Left lung (tissue), 10 donors: ENCODE data around the gene CDK2. TPM values are rescaled to one million over a fixed set of nuclear protein-coding genes. Genes with fewer than 3 reads are reported as not detected.

Experiments
- ATAC-seq: fragments of 200-7000 bp; cut with Tn5 transposase; one replicate; pipeline ENCODE4 v1.9.1; 2020; ENCODE audit warnings: moderate library complexity
- DNase-seq, 4 donors: peaks; one replicate each; pipeline ENCODE4 v3.0.0-alpha.2; 2013 to 2020
- H3K27ac ChIP-seq, 2 donors: fragments of 200-600 bp; sonication (generic) in 1 of 2; one replicate each; pipeline versions ENCODE4 v1.5.0 to v1.8.0; 2020 to 2021
- H3K27me3 ChIP-seq, 2 donors: fragments of 200-600 bp; sonication (generic) in 1 of 2; one replicate each; pipeline versions ENCODE4 v1.5.0 to v1.8.0; 2020 to 2021
- H3K36me3 ChIP-seq, 2 donors: fragments of 200-600 bp; sonication (generic) in 1 of 2; one replicate each; pipeline versions ENCODE4 v1.5.0 to v1.8.0; 2020 to 2021
- H3K4me1 ChIP-seq, 2 donors: fragments of 200-600 bp; one replicate each; pipeline ENCODE4 v1.8.0; 2021
- H3K4me3 ChIP-seq, 2 donors: fragments of 200-600 bp; sonication (generic) in 1 of 2; one replicate each; pipeline versions ENCODE4 v1.5.0 to v1.8.0; 2020 to 2021; ENCODE audit warnings: mild to moderate bottlenecking in 1 of 2
- H3K9me3 ChIP-seq, 2 donors: fragments of 200-600 bp; sonication (generic) in 1 of 2; one replicate each; pipeline versions ENCODE4 v1.5.0 to v1.8.0; 2020 to 2021
- CTCF ChIP-seq, 2 donors: fragments of 200-600 bp; sonication (generic) in 1 of 2; IDR thresholded peaks; one replicate each; pipeline versions ENCODE4 v1.5.0 to v1.8.0; 2021; ENCODE audit warnings: antibody characterized with exemption in 2 of 2
- intact Hi-C, 2 donors: fragments of 100-400 bp; cut with DNase I; formaldehyde crosslinking; loops; one replicate each; pipeline versions ENCODE4 v1.11.2 to v1.14.2; 2022
- polyA plus RNA-seq, 6 donors: library from polyadenylated mRNA; unstranded; fragments of 120-200 nt; gene quantifications; one replicate each; pipeline ENCODE4 v1.2.1, GENCODE V29; 2013; ENCODE audit not compliant: insufficient read length in 6 of 6
- total RNA-seq, 2 donors: library from RNA; stranded (reverse); fragmentation: NEBNext Ultra II Directional; extraction: Animal tissue kit (Norgen Biotek cat#: 25700); gene quantifications; one replicate each; pipeline ENCODE4 v1.2.1, GENCODE V29; 2021
- donor health status: DM: no; HTN: yes; CAD: no.
- donor health status: DM: no; HTN: no; CAD: no.

CDK2 gene
- total and polyA plus RNA-seq, 8 donors: 34.1 to 89.0 (median 76.8) TPM

DNA sequence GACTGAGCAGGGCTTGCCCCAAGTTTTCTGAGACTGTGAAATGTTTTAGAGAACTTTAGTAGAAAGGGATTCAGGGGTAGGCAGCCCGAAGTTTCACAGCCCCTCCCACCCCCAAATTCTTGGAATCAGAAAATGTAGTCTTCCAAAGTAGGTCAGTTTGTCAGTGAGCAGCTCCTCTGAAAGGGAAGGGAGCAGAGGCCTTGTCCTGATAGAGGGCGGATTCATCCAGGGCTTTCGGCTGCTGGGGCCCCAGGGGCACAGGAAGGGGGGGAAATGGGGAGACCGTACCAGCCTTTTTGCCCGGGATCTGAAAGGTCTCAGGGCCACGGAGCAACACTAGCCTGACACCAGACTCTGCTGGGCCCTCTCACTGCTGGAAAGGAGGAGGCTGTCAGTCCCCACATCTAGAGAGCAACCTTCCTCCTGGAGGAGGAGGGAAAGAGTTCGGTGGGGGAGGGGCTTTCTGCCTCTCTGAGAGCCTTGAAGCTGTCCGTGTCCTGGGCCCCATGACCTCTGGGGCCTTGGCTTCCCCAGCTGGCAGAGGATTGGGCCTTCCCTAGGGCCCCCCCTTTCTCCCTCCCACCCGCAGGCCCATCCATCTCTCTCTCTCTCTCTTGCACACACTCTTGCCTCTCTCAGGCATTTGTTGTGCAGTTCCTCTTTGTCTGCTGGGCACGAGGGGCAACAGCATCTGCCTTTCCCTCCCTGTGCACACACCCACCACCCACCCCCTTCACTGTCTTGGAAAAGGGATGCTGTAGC lies 54.0 kb downstream of the CDK2 start, which contains the start of gene IKZF4:
Gene IKZF4 (plus strand): TSS at position 621 of the 762 bp plus-strand sequence. CDS start 451 bp downstream, outside the sequence.
- peak; percentile 80 for ATAC-seq
- DNase-seq: peak in 3 of 4 donors; percentile 72 to 88 (median 73)
- Histone ChIP-seq H3K27ac (peak within 1 kb of the TSS; percentile 62 to 66), H3K27me3 (no peaks in the 10 kb centered on the region), H3K4me1 (peaks cover 7 to 25% of the 10 kb centered on the region in 2 donors), H3K4me3 (peak within 1 kb of the TSS; percentile 7 to 29), H3K36me3 (peaks cover 0 to 8% of the 10 kb centered on the region in 2 donors), H3K9me3 (no peaks in the 10 kb centered on the region)
- intact Hi-C loops: no loop called here
- no peak for TF ChIP-seq CTCF (IDR thresholded peaks at IDR 0.05)

GRCh38 chr12:56021889-56022497 lies 55.4 kb downstream of the CDK2 start:
- intact Hi-C loops: no loop called here
- Histone ChIP-seq H3K9me3 (no peaks in the 10 kb centered on the region), H3K27me3 (no peaks in the 10 kb centered on the region), H3K4me1 (peaks cover 7 to 25% of the 10 kb centered on the region in 2 donors), H3K4me3 (peak overlapping the region in 1 of 2 donors; percentile 29), H3K36me3 (peaks cover 0 to 13% of the 10 kb centered on the region in 2 donors), H3K27ac (peak overlapping the region in 1 of 2 donors; percentile 48)
- ATAC-seq (no peak), DNase-seq (peak in 1 of 4 donors; percentile 13)
- no peak for TF ChIP-seq CTCF (IDR thresholded peaks at IDR 0.05)

Other genes with a start within 250 kb of the CDK2 start
- 1 to 10 TPM; 4.3 to 5.8 TPM for gene RDH5, start 246.4 kb upstream of the CDK2 start, total RNA-seq
- 10 to 100 TPM in 4 of 6 donors, 1 to 10 TPM in 2; 9.1 to 11.6 (median 10.9) TPM for gene RDH5, start 246.4 kb upstream of the CDK2 start, polyA plus RNA-seq
- 1,000 to 10,000 TPM; 1,639 to 1,766 TPM for gene CD63, start 237.8 kb upstream of the CDK2 start, total RNA-seq
- 100 to 1,000 TPM; 585 to 710 (median 652) TPM for gene CD63, start 237.8 kb upstream of the CDK2 start, polyA plus RNA-seq
- gene GDF11, start 223.7 kb upstream of the CDK2 start, total RNA-seq: 10 to 100 TPM in 1 of 2 donors, 1 to 10 TPM in 1; 7.6 to 10.0 TPM
- 10 to 100 TPM; 14.2 to 20.2 (median 17.0) TPM for gene GDF11, start 223.7 kb upstream of the CDK2 start, polyA plus RNA-seq
- gene SARNP, start 149.1 kb upstream of the CDK2 start, total RNA-seq: 10 to 100 TPM; 49.4 to 50.0 TPM
- 100 to 1,000 TPM in 4 of 6 donors, 10 to 100 TPM in 2; 93.6 to 128 (median 110) TPM for gene SARNP, start 149.1 kb upstream of the CDK2 start, polyA plus RNA-seq
- 10 to 100 TPM; 65.6 to 80.8 TPM for gene ORMDL2, start 148.8 kb upstream of the CDK2 start, total RNA-seq
- gene ORMDL2, start 148.8 kb upstream of the CDK2 start, polyA plus RNA-seq: 10 to 100 TPM; 21.1 to 28.0 (median 23.1) TPM
- gene DNAJC14, start 137.2 kb upstream of the CDK2 start, total RNA-seq: 10 to 100 TPM; 31.5 to 33.3 TPM
- gene DNAJC14, start 137.2 kb upstream of the CDK2 start, polyA plus RNA-seq: 10 to 100 TPM; 30.0 to 40.0 (median 34.3) TPM
- 10 to 100 TPM; 49.3 to 78.4 TPM for gene MMP19, start 123.9 kb upstream of the CDK2 start, total RNA-seq
- gene MMP19, start 123.9 kb upstream of the CDK2 start, polyA plus RNA-seq: 10 to 100 TPM in 5 of 6 donors, 1 to 10 TPM in 1; 9.9 to 13.0 (median 11.8) TPM
- 10 to 100 TPM; 27.3 to 31.0 TPM for gene PYM1, start 38.9 kb upstream of the CDK2 start, total RNA-seq
- 10 to 100 TPM; 31.1 to 36.4 (median 34.1) TPM for gene PYM1, start 38.9 kb upstream of the CDK2 start, polyA plus RNA-seq
- 10 to 100 TPM; 30.6 to 36.7 TPM for gene DGKA, start 35.7 kb upstream of the CDK2 start, total RNA-seq
- gene DGKA, start 35.7 kb upstream of the CDK2 start, polyA plus RNA-seq: 10 to 100 TPM; 34.6 to 47.6 (median 39.1) TPM
- 1 to 10 TPM in 1 of 2 donors, under 1 TPM in 1; 0.99 to 1.8 TPM for gene PMEL, start 788 bp upstream of the CDK2 start, total RNA-seq
- 1 to 10 TPM; 2.2 to 3.8 (median 2.7) TPM for gene PMEL, start 788 bp upstream of the CDK2 start, polyA plus RNA-seq
- gene RAB5B, start 7.2 kb downstream of the CDK2 start, total RNA-seq: 100 to 1,000 TPM; 116 to 175 TPM
- gene RAB5B, start 7.2 kb downstream of the CDK2 start, polyA plus RNA-seq: 100 to 1,000 TPM; 141 to 156 (median 142) TPM
- gene SUOX, start 30.4 kb downstream of the CDK2 start, total RNA-seq: 10 to 100 TPM; 26.1 to 26.3 TPM
- gene SUOX, start 30.4 kb downstream of the CDK2 start, polyA plus RNA-seq: 10 to 100 TPM; 36.0 to 49.6 (median 42.7) TPM
- gene IKZF4, start 54.2 kb downstream of the CDK2 start, total RNA-seq: 1 to 10 TPM; 7.5 to 8.5 TPM
- 10 to 100 TPM; 22.2 to 28.3 (median 23.8) TPM for gene IKZF4, start 54.2 kb downstream of the CDK2 start, polyA plus RNA-seq
- 10 to 100 TPM; 37.9 to 43.1 TPM for gene RPS26, start 75.1 kb downstream of the CDK2 start, total RNA-seq
- gene RPS26, start 75.1 kb downstream of the CDK2 start, polyA plus RNA-seq: 100 to 1,000 TPM; 106 to 778 (median 131) TPM
- 10 to 100 TPM; 38.6 to 88.8 TPM for gene ERBB3, start 113.3 kb downstream of the CDK2 start, total RNA-seq
- gene ERBB3, start 113.3 kb downstream of the CDK2 start, polyA plus RNA-seq: 10 to 100 TPM; 77.8 to 96.1 (median 82.1) TPM
- gene PA2G4, start 137.7 kb downstream of the CDK2 start, total RNA-seq: 100 to 1,000 TPM in 1 of 2 donors, 10 to 100 TPM in 1; 62.0 to 103 TPM
- gene PA2G4, start 137.7 kb downstream of the CDK2 start, polyA plus RNA-seq: 100 to 1,000 TPM; 120 to 151 (median 133) TPM
- gene RPL41, start 149.8 kb downstream of the CDK2 start, total RNA-seq: 1,000 to 10,000 TPM; 3,023 to 3,157 TPM
- 1,000 to 10,000 TPM; 6,005 to 6,852 (median 6,180) TPM for gene RPL41, start 149.8 kb downstream of the CDK2 start, polyA plus RNA-seq
- 1 to 10 TPM; 6.0 to 8.7 TPM for gene ZC3H10, start 151.4 kb downstream of the CDK2 start, total RNA-seq
- 1 to 10 TPM; 4.2 to 6.7 (median 5.5) TPM for gene ZC3H10, start 151.4 kb downstream of the CDK2 start, polyA plus RNA-seq
- 100 to 1,000 TPM; 102 to 116 TPM for gene ESYT1, start 161.4 kb downstream of the CDK2 start, total RNA-seq
- 10 to 100 TPM; 80.9 to 94.5 (median 90.2) TPM for gene ESYT1, start 161.4 kb downstream of the CDK2 start, polyA plus RNA-seq
- gene MYL6B, start 185.8 kb downstream of the CDK2 start, total RNA-seq: 10 to 100 TPM; 32.6 to 43.1 TPM
- gene MYL6B, start 185.8 kb downstream of the CDK2 start, polyA plus RNA-seq: 100 to 1,000 TPM; 153 to 193 (median 173) TPM
- 1,000 to 10,000 TPM; 1,768 to 1,773 TPM for gene MYL6, start 191.5 kb downstream of the CDK2 start, total RNA-seq
- 1,000 to 10,000 TPM; 1,831 to 2,250 (median 2,105) TPM for gene MYL6, start 191.5 kb downstream of the CDK2 start, polyA plus RNA-seq
- 10 to 100 TPM; 84.3 to 84.9 TPM for gene SMARCC2, start 222.7 kb downstream of the CDK2 start, total RNA-seq
- 100 to 1,000 TPM; 113 to 139 (median 121) TPM for gene SMARCC2, start 222.7 kb downstream of the CDK2 start, polyA plus RNA-seq